ENCODE results near the gene IMPA2.

The IMPA2 gene

DNA sequence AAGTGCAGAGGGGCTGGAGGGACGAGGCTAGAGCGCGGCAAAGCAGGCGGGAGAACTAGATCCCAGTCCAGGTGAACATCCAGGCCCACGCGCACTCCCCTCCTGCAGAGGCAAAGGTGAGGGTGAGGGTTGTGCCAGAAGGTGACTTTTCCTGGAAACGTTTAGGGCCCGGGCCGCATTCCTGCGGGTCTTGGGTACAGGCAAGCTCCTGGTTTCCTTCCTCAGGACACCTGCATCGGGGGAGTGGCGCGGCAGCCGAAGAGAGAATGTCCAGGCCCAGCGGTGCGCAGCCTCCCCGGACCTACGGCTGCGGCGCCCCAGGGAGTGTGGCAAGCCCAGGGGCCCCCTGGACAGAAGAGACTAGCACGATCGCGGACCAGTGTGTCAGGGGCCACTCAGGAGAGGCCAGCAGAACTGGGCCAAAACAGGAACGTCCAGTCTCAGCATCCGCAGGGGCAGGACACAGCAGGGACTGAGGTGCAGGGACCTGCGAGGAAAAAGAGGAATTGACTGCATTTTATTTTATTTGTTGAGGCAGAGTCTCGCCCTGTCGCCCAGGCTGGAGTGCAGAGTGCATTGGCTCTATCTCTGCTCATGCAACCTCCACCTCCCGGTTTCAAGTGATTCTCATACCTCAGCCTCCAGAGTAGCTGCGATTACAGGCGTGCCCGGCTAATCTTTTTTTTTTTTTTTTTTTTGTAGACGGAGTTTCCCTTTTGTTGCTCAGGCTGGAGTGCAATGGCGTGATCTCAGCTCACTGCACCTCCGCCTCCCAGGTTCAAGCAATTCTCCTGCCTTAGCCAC lies 8.7 kb upstream of the IMPA2 start:
- Histone ChIP-seq H3K4me2 (ENCODE audit: low read length) (no peak overlapping the region), H3F3A (ENCODE audit: control insufficient read depth, insufficient read depth) (no peaks in the 10 kb centered on the region), H3K27me3 (ENCODE audit: control insufficient read depth, low read length) (no peaks in the 10 kb centered on the region), H3K9me3 (ENCODE audit: control insufficient read depth, insufficient read depth, low read length) (no peaks in the 10 kb centered on the region), H3K36me3 (ENCODE audit: control insufficient read depth, low read length) (no peaks in the 10 kb centered on the region), H3K79me2 (ENCODE audit: control insufficient read depth, low read length) (no peaks in the 10 kb centered on the region), H3K27ac (ENCODE audit: low read depth, low read length) (no peak overlapping the region), H3K4me3 (ENCODE audit: low read length) (no peak overlapping the region), H3K9me2 (replicated peaks; ENCODE audit: control insufficient read depth, low read length) (no peaks in the 10 kb centered on the region), H3K4me1 (ENCODE audit: control insufficient read depth, low read length) (no peaks in the 10 kb centered on the region), H4K20me1 (ENCODE audit: control insufficient read depth, insufficient read depth, low read depth, low read length) (no peaks in the 10 kb centered on the region)
- no peak for TF ChIP-seq EZH2phosphoT487 (IDR thresholded peaks at IDR 0.05; ENCODE audit: borderline replicate concordance, low read length)
- TF ChIP-seq, protein P1, sequence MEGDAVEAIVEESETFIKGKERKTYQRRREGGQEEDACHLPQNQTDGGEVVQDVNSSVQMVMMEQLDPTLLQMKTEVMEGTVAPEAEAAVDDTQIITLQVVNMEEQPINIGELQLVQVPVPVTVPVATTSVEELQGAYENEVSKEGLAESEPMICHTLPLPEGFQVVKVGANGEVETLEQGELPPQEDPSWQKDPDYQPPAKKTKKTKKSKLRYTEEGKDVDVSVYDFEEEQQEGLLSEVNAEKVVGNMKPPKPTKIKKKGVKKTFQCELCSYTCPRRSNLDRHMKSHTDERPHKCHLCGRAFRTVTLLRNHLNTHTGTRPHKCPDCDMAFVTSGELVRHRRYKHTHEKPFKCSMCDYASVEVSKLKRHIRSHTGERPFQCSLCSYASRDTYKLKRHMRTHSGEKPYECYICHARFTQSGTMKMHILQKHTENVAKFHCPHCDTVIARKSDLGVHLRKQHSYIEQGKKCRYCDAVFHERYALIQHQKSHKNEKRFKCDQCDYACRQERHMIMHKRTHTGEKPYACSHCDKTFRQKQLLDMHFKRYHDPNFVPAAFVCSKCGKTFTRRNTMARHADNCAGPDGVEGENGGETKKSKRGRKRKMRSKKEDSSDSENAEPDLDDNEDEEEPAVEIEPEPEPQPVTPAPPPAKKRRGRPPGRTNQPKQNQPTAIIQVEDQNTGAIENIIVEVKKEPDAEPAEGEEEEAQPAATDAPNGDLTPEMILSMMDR (IDR thresholded peaks at IDR 0.05; ENCODE audit: low read depth, low read length, poor library complexity, severe bottlenecking) = no peak

DNA sequence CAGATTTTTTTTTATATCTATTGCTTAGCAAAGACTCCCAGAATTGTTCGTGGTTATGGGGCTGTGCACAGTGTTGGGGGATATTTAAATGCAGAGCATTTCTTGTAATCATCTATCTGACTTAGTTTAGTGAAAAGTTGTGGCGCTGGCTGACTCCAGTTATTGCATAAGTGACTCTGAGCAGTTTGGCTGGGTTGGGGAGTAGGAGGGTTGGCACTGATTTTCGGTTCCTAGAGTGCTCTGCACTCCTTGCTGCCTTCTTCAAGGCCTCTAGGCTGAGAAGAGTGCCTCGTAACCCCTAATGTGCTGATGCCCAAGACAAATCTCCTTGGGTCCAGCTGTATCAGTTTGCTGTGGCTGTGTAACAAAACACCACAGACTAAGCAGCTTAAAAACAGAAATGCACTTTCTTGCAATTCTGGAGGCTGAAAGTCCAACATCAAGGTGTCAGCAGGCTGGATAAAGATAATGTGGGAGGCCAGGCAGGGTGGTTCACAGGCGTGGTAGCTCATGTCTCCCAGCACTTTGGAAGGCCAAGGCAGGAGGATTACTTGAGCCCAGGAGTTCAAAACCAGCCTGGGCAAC lies 6.5 kb upstream of the IMPA2 start:
- H3K36me3 ChIP-seq (ENCODE audit: control insufficient read depth, low read length) = no peaks in the 10 kb centered on the region
- TF ChIP-seq, protein P1 (IDR thresholded peaks at IDR 0.05; ENCODE audit: low read depth, low read length, poor library complexity, severe bottlenecking) = no peak
- no peak for TF ChIP-seq EZH2phosphoT487 (IDR thresholded peaks at IDR 0.05; ENCODE audit: borderline replicate concordance, low read length)
- no peaks in the 10 kb centered on the region for H3F3A ChIP-seq (ENCODE audit: control insufficient read depth, insufficient read depth)
- no peaks in the 10 kb centered on the region for H3K9me2 ChIP-seq (replicated peaks; ENCODE audit: control insufficient read depth, low read length)
- peaks cover 7% of the 10 kb centered on the region for H3K4me1 ChIP-seq (ENCODE audit: control insufficient read depth, low read length)
- H3K4me2 ChIP-seq (ENCODE audit: low read length) = no peak overlapping the region
- no peaks in the 10 kb centered on the region for H3K9me3 ChIP-seq (ENCODE audit: control insufficient read depth, insufficient read depth, low read length)
- no peaks in the 10 kb centered on the region for H3K27me3 ChIP-seq (ENCODE audit: control insufficient read depth, low read length)
- no peaks in the 10 kb centered on the region for H4K20me1 ChIP-seq (ENCODE audit: control insufficient read depth, insufficient read depth, low read depth, low read length)
- no peak overlapping the region for H3K27ac ChIP-seq (ENCODE audit: low read depth, low read length)
- no peaks in the 10 kb centered on the region for H3K79me2 ChIP-seq (ENCODE audit: control insufficient read depth, low read length)
- H3K4me3 ChIP-seq (ENCODE audit: low read length) = no peak overlapping the region

DNA sequence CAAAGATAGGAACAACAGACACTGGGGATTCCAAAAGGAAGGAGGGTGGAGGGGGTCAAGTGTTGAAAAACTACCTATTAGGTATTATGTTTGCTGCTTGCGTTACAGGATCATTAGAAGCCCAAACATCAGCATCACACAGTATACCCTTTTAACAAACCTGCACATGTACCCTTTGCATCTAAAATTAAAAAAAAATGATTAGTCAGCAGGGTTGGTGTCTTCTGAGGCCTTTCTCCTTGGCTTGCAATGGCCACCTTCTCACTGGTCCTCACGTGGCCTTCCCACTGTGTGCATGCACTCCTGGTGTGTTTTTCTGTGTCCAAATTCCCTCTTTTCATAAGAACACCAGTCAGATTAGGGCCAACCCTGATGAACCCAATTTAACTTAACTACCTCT lies 5.6 kb upstream of the IMPA2 start:
- no peak overlapping the region for H3K4me3 ChIP-seq (ENCODE audit: low read length)
- H4K20me1 ChIP-seq (ENCODE audit: control insufficient read depth, insufficient read depth, low read depth, low read length) = no peaks in the 10 kb centered on the region
- H3K9me2 ChIP-seq (replicated peaks; ENCODE audit: control insufficient read depth, low read length) = no peaks in the 10 kb centered on the region
- no peaks in the 10 kb centered on the region for H3K79me2 ChIP-seq (ENCODE audit: control insufficient read depth, low read length)
- H3K27ac ChIP-seq (ENCODE audit: low read depth, low read length) = no peak overlapping the region
- no peaks in the 10 kb centered on the region for H3F3A ChIP-seq (ENCODE audit: control insufficient read depth, insufficient read depth)
- peaks cover 14% of the 10 kb centered on the region for H3K4me1 ChIP-seq (ENCODE audit: control insufficient read depth, low read length)
- TF ChIP-seq, protein P1 (IDR thresholded peaks at IDR 0.05; ENCODE audit: low read depth, low read length, poor library complexity, severe bottlenecking) = no peak
- no peak for TF ChIP-seq EZH2phosphoT487 (IDR thresholded peaks at IDR 0.05; ENCODE audit: borderline replicate concordance, low read length)
- no peaks in the 10 kb centered on the region for H3K36me3 ChIP-seq (ENCODE audit: control insufficient read depth, low read length)
- no peaks in the 10 kb centered on the region for H3K27me3 ChIP-seq (ENCODE audit: control insufficient read depth, low read length)
- no peaks in the 10 kb centered on the region for H3K9me3 ChIP-seq (ENCODE audit: control insufficient read depth, insufficient read depth, low read length)
- no peak overlapping the region for H3K4me2 ChIP-seq (ENCODE audit: low read length)

Measured in DOHH2 (cell line).